Posterior vena cava (tissue), 2 donors: ENCODE measurements around the gene GLDN. TPM values are rescaled to one million over a fixed set of nuclear protein-coding genes. Genes with fewer than 3 reads are reported as not detected.

Experiments
- DNase-seq: peaks from one replicate; pipeline ENCODE4 v3.0.0-alpha.2; 2020; ENCODE audit warnings: low spot score
- intact Hi-C, 2 donors: fragments of 100-400 bp; cut with DNase I; formaldehyde crosslinking; loops; one replicate each; pipeline versions ENCODE4 v1.14.1 to v1.14.2; 2022 to 2023
- total RNA-seq, 2 donors: library from RNA; stranded (reverse); fragmentation: NEBNext Ultra II Directional; extraction: Animal tissue kit (Norgen Biotek cat#: 25700); gene quantifications; one replicate each; pipeline ENCODE4 v1.2.1, GENCODE V29; 2021
- donor health status: DM: yes; HTN: yes; CAD: no.
- donor health status: DM: yes; HTN: yes; CAD: no.

GLDN gene
- total RNA-seq, 2 donors from 2014 or later, result 8.1 to 10.1 TPM

DNA sequence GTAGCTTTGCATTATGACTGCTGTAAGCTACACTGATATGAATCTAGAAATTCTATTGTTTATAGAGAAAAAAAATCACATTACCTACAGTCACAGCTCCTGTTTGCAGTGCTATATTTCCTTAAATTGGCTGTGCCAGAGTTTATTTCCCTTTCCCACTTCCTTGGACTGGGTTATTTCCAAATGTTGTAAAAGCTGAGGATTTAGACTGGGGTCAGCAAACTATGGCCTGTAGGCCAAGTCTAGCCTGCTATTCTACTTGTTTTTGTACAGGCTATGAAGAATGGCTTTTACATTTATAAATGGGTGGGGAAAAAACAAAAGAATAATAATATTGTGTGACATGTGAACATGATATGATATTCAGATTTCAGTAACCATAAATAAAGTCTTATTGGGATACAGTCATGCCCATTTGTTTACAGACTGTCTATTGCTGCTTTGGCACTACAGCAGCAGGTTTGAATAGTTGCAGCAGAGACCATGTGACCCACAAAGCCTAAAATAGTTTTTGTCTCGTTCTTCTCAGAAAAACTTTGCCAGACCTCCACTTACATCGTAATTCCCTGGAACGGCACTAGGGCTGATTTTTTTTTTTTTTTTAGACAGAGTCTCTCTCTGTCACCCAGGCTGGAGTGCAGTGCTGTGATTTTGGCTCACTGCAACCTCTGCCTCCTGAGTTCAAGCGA lies 7.8 kb downstream of the GLDN start:
- intact Hi-C loops, result no loop called here
- no peak for DNase-seq

- intact Hi-C loops, result no loop called here
- no peak for DNase-seq
Measured at GRCh38 chr15:51350723-51351122, 9.3 kb downstream of the GLDN start.

DNA sequence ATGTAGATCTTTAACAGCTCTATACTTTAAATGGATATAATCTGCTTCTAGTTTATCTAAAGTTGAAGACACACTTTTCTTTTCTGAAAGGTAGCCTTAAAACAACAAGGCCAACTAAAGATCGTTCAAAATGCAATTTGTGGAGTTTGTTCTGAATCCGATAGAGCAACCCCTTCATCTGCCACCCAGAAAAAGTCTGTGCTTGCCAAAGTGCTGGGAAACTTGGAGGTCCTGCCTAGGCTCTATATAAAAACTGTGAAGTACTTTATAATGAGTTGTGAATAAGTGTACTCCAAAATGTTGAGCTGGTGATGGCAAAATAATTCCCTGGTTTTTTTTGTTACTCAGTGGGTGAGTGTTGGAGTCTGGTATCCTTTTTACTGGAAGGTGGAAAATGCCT lies 12.5 kb downstream of the GLDN start:
- no peak for DNase-seq

GRCh38 chr15:51355096-51355495 lies 13.6 kb downstream of the GLDN start:
- intact Hi-C loops, result no loop called here
- DNase-seq, result no peak

More for the DNA sequence above, 12.5 kb downstream of the GLDN start:
- intact Hi-C loops, result no loop called here

DNA sequence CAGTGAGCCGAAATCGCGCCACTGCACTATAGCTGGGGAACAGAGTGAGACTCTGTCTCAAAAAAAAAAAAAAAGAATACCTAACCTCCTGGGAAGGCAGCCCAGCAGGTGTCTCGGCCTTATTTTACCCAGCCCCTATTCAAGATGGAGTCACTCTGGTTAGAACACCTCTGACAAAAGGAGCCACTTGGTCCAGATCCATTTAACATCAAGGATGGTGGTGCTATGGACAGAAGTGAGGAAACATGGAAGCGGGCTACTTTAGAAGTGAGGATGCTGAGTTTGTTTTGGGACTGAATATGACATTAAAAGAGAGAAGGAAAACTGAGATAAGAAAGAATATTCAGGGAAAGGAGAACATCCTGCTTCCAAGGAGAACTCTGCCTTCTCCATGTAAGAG lies 14.7 kb downstream of the GLDN start:
- DNase-seq, result no peak
- intact Hi-C loops, result no loop called here

- intact Hi-C loops, result no loop called here
- no peak for DNase-seq
Measured at GRCh38 chr15:51356983-51357382, 15.5 kb downstream of the GLDN start.

GRCh38 chr15:51359981-51360380 lies 18.5 kb downstream of the GLDN start:
- intact Hi-C loops, result no loop called here
- no peak for DNase-seq

DNA sequence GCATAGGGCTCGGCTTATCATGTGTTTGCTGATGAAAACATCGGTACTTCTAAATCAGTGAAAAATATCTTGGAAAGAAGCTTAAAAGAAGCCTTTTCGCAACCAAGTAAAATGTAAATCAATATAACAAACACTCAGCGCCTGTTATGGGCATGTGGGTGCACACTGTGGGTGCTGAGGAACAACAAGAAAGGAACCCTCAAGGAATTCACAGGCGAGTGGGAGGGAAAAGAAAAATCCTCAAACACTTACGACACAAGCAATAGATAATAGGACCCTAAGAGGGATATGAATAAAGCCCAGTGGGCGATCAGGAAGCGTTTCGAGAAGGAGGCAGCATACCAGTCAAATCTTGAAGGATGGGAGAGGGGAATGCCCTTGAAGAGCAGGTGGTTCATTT lies 21.9 kb downstream of the GLDN start:
- no peak for DNase-seq
- intact Hi-C loops, result no loop called here

DNA sequence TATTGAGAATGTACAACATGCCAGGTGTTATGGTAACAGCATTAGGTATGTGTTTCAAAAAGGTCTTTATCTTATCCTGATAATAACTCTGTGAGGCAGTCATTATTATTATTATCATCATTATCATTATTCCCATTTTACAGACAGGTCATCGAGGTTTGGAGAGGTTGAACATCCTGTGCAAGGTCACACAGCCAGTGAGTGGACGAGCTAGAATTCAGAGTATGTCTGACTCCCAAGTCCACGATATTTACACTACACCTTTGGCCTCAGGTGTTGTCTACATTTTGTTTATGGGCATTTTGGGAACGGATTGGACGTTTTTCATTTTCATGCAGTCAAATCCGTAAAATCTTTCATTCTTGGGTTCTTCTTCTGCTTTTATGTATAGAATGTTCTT lies 24.0 kb downstream of the GLDN start:
- intact Hi-C loops, result no loop called here
- no peak for DNase-seq

GRCh38 chr15:51366071-51366470 lies 24.6 kb downstream of the GLDN start:
- intact Hi-C loops, result no loop called here
- DNase-seq, result no peak

DNA sequence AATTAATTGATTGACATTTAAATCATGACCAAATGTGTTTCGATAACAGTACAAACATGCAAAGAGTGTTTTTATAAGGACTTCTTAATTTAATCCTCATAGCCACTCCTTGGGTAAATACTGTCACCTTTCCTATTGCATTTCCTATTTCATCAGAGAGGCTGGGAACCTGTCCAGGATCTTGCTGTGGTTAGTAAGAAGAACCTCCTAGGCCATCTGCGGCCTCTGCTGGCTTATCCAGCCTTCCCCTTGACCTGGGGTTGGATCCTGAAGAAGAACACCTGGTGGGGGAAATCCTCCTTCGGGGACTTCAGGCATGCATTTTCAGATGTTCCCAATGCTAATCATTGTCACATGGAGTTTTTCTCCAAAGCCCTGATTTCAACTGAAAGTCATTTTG lies 25.5 kb downstream of the GLDN start:
- no peak for DNase-seq
- intact Hi-C loops, result no loop called here

DNA sequence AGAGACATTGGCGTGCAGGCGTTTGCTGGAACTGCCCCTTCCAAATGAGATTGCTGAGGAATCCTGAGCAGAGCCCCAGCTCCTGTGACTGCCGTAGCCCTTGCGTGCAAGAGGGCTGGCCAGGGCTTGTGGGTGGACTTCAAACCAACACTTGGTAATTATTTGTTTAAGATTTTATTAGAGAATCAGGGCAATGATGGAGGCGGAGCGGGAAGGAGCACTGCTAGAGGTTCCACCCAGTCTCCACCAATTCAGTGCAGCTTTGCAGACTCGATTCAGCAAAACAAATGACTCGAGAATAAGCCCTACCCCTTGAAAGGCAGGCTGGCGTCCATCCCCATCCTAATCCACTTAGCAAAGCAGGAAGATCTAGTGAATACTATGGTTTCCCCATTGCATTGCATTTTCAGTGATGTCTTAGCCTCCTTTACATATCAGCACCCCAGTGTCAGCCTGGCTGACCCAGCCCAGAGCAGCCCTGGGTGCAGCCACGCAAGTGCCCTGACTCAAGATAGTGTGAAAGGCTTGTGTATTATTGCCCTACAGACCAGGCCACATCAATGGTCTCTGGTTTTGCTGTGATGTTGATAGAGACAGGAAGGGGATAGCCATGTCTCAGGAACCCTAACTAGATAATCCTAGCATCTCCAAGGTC lies 26.0 kb downstream of the GLDN start:
- no peak for DNase-seq
- intact Hi-C loops, result no loop called here

DNA sequence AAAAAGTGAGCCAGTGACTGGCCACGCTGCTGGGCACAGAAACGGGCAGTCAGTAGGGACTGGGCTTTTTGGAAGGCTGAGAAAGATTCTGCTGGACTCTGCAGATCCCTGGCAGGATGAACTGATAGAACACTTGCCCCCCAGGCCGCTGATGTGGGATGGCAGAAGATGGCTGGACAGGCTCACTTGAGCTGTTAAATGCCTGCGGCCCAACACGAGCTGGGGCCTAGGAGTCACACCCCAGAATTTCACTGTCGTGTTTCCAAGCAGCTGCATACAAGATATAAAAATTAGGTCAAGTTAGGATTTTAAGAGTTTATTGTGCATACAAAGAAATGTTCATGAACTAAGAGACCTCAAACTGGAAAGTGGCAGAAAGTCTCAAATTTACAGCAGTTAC lies 26.9 kb downstream of the GLDN start:
- DNase-seq, result no peak
- intact Hi-C loops, result no loop called here

GRCh38 chr15:51368751-51369450 lies 27.4 kb downstream of the GLDN start:
- intact Hi-C loops, result no loop called here
- DNase-seq, result no peak

DNA sequence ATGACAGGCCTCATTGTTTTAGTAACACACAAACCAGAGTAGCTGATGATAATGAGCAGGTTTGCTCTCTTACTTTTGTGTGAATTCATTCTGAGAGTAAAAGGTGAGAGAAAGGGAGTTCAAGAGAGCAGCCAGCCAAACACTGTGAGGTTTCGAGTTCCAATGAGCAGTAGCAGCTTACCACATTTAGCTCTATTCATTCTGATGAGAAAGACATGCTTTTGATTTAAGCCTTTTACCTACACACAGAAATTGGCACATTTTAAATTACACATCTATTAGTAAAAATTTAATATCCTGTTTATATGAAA lies 28.0 kb downstream of the GLDN start:
- no peak for DNase-seq
- intact Hi-C loops, result no loop called here

GRCh38 chr15:51371266-51371665 lies 29.8 kb downstream of the GLDN start:
- no peak for DNase-seq
- intact Hi-C loops, result no loop called here

- intact Hi-C loops, result no loop called here
- no peak for DNase-seq
Measured at GRCh38 chr15:51374131-51374530, 32.7 kb downstream of the GLDN start.

GRCh38 chr15:51375966-51376640 lies 34.6 kb downstream of the GLDN start:
- intact Hi-C loops, result no loop called here
- DNase-seq, result no peak

DNA sequence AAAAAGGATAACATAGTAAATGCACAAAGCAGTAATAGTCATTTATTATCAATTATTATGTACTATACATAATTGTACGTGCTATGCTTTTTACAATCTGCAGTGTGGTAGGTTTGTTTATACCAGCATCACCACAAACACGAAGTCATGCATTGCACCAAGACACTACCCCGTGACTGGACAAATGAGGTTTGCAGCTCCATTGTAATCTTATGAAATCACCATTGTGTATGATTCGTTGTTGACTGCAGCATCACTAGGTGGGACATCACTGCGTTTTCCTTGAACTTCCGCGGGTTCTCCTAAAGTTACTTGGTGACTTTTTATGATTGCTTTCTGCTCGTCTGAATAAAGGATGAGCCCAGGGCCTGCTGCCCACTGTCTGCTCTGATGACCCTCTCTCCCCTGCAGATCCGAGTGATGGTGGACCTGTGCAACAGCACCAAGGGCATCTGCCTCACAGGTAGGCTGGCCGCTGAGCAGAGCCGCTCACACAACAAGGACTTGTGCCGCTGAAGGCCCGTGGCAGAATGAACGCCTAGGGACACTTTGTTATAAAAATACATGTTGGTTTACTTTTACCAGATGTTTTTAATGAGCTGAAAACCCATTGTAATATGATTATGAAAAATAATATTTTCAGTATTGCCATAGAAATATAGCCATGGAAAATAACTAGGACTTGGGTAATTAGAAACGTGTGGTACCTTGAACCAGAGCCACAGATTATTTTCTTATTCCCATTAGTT lies 35.8 kb downstream of the GLDN start:
- intact Hi-C loops, result no loop called here
- DNase-seq, result no peak

DNA sequence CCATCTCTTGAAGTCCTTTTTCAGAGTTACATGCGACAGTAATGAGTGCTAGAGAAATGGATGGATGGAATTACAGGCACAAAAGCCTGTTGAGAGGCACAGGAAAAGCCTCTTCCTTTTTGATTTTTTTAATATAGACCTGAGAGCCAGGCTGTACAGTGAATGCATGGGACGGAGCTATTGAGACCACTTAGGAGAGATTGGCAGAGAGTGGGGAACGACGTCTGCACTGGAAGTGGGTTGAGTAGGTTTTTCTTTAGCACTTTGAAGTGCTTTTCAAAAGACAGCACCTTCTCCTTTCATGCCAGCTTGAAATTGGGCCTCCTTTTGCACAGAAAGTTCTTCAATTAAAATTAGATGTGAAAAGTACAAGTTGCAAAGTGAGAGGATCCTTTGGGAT lies 37.0 kb downstream of the GLDN start:
- intact Hi-C loops, result no loop called here

More for the DNA sequence above, 37.0 kb downstream of the GLDN start:
- DNase-seq, result no peak
